Stimulated activated CD4-positive, alpha-beta T cell treated with anti-CD3 and anti-CD28 coated beads, TNF-alpha, amount 100 ng/mL, for 24 hours (primary cell): Measurements from ENCODE around the gene BLTP1.

Experiments
- DNase-seq, 3 experiments: peaks; one replicate each; pipeline ENCODE4 v3.0.0-alpha.2; 2020; ENCODE audit warnings: low read depth in 3 of 3

Gene BLTP1

GRCh38 chr4:122171323-122171722 lies 19.2 kb downstream of the BLTP1 start:
- no peak for DNase-seq

- no peak for DNase-seq
These were observed 20.1 kb downstream of the BLTP1 start for GRCh38 chr4:122172266-122172665.

DNA sequence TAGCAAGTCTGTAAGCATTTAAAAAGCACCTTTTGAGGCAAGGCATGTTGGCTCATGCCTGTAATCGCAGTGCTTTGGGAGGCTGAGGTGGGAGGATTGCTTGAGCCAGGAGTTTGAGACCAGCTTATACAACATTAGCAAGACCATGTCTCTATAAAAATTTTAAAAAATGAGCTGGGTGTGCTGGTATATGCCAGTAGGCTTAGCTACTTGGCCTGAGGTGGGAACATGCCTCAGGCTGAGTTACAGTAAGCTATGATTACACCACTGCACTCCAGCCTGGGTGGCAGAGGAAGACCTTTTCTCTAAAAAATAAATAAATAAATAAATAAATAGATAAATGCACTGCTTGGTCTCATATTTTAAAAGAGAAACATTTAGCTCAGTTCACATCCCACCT lies 26.8 kb downstream of the BLTP1 start:
- DNase-seq: no peak

GRCh38 chr4:122195718-122196117 lies 43.6 kb downstream of the BLTP1 start:
- DNase-seq: no peak
